Middle frontal gyrus (tissue), 1 donor: Measurements from ENCODE around the gene PRKCB.

Experiments
- DNase-seq: peaks from one replicate; pipeline ENCODE4 v3.0.0-alpha.2; 2015; ENCODE audit warnings: low spot score; ENCODE audit errors: extremely low spot score

The PRKCB gene

GRCh38 chr16:23863511-23864422 lies 28.0 kb downstream of the PRKCB start:
- no peak for DNase-seq

GRCh38 chr16:23865853-23866252 lies 30.1 kb downstream of the PRKCB start:
- no peak for DNase-seq

GRCh38 chr16:23866621-23867020 lies 30.8 kb downstream of the PRKCB start:
- no peak for DNase-seq

- DNase-seq, result no peak
Observed at GRCh38 chr16:23867566-23867965, 31.8 kb downstream of the PRKCB start.

- no peak for DNase-seq
Observed at GRCh38 chr16:23868136-23868535, 32.4 kb downstream of the PRKCB start.

- DNase-seq, result no peak
Observed at GRCh38 chr16:23869052-23869451, 33.3 kb downstream of the PRKCB start.

- no peak for DNase-seq
Observed at GRCh38 chr16:23871924-23872323, 36.1 kb downstream of the PRKCB start.

- DNase-seq, result no peak
Observed at GRCh38 chr16:23874613-23875294, 39.0 kb downstream of the PRKCB start.

- DNase-seq, result no peak
Observed at GRCh38 chr16:23876256-23876896, 40.6 kb downstream of the PRKCB start.

GRCh38 chr16:23877107-23878070 lies 41.6 kb downstream of the PRKCB start:
- DNase-seq, result no peak

GRCh38 chr16:23879735-23880373 lies 44.1 kb downstream of the PRKCB start:
- DNase-seq, result no peak

- DNase-seq, result no peak
Observed at GRCh38 chr16:23889189-23889588, 53.4 kb downstream of the PRKCB start.

GRCh38 chr16:23893986-23894385 lies 58.2 kb downstream of the PRKCB start:
- DNase-seq, result no peak

GRCh38 chr16:23895052-23895451 lies 59.3 kb downstream of the PRKCB start:
- no peak for DNase-seq

- DNase-seq, result no peak
Observed at GRCh38 chr16:23896832-23897821, 61.3 kb downstream of the PRKCB start.

GRCh38 chr16:23898682-23899430 lies 63.1 kb downstream of the PRKCB start:
- DNase-seq, result no peak

GRCh38 chr16:23899869-23900268 lies 64.1 kb downstream of the PRKCB start:
- DNase-seq, result no peak

- no peak for DNase-seq
Observed at GRCh38 chr16:23900480-23901177, 64.8 kb downstream of the PRKCB start.
